Left ventricle myocardium inferior (tissue), 1 donor: ENCODE measurements around the gene R3HDM2. TPM values are rescaled to one million over a fixed set of nuclear protein-coding genes. Genes with fewer than 3 reads are reported as not detected.

Experiments used
- DNase-seq: peaks from one replicate; pipeline ENCODE4 v3.0.0-alpha.2; 2020
- H3K27ac ChIP-seq: fragments of 200-600 bp; replicated peaks from 2 replicates; pipeline ENCODE4 v1.8.0; 2021
- H3K27me3 ChIP-seq: fragments of 200-600 bp; 2 replicates; pipeline ENCODE4 v1.8.0; 2021; ENCODE audit warnings: low read depth
- H3K36me3 ChIP-seq: fragments of 200-600 bp; 2 replicates; pipeline ENCODE4 v1.8.0; 2021
- H3K4me1 ChIP-seq: fragments of 200-600 bp; 2 replicates; pipeline ENCODE4 v1.8.0; 2021
- H3K4me3 ChIP-seq: fragments of 200-600 bp; 2 replicates; pipeline ENCODE4 v1.8.0; 2021; ENCODE audit warnings: mild to moderate bottlenecking, moderate library complexity
- H3K9me3 ChIP-seq: fragments of 200-600 bp; replicated peaks from 2 replicates; pipeline ENCODE4 v1.8.0; 2021
- CTCF ChIP-seq: fragments of 200-600 bp; IDR thresholded peaks from 2 replicates; pipeline ENCODE4 v1.8.0; 2021; ENCODE audit warnings: antibody characterized with exemption, mild to moderate bottlenecking, borderline replicate concordance
- intact Hi-C: fragments of 100-400 bp; cut with micrococcal nuclease; formaldehyde crosslinking; loops from one replicate; pipeline ENCODE4 v1.11.0; 2022
- total RNA-seq: library from RNA; stranded (reverse); fragmentation: NEBNext Ultra II Directional; extraction: Animal tissue kit (Norgen Biotek cat#: 25700); gene quantifications from one replicate; pipeline ENCODE4 v1.2.1, GENCODE V29; 2021
- donor health status: DM: no; HTN: yes; CAD: no; lungs with severe emphysema.

R3HDM2 gene
- total RNA-seq, 1 donor from 2014 or later, result 63.1 TPM

GRCh38 chr12:57250956-57251355 lies 179.9 kb downstream of the R3HDM2 start, which contains the start of gene STAC3:
TSS of gene STAC3 (minus strand) at chr12:57251187. CDS start at chr12:57249636, 1,551 bp downstream.
- no peak within 1 kb of the TSS for H3K4me3 ChIP-seq
- peaks cover 13% of the 10 kb centered on the region for H3K36me3 ChIP-seq
- H3K27me3 ChIP-seq, result no peaks in the 10 kb centered on the region
- DNase-seq, result no peak
- no peak for TF ChIP-seq CTCF
- H3K9me3 ChIP-seq, result no peaks in the 10 kb centered on the region
- H3K27ac ChIP-seq, result no peak within 1 kb of the TSS
- intact Hi-C loops, result no loop called here
- H3K4me1 ChIP-seq, result no peaks in the 10 kb centered on the region

GRCh38 chr12:57250541-57250940 lies 180.3 kb downstream of the R3HDM2 start:
- no peaks in the 10 kb centered on the region for H3K9me3 ChIP-seq
- no peak for TF ChIP-seq CTCF
- DNase-seq, result no peak
- H3K4me3 ChIP-seq, result no peak overlapping the region
- H3K4me1 ChIP-seq, result no peaks in the 10 kb centered on the region
- intact Hi-C loops, result no loop called here
- H3K27me3 ChIP-seq, result peaks cover 2% of the 10 kb centered on the region
- H3K27ac ChIP-seq, result no peak overlapping the region
- H3K36me3 ChIP-seq, result peaks cover 10% of the 10 kb centered on the region

GRCh38 chr12:57248934-57249742 lies 181.7 kb downstream of the R3HDM2 start:
- Histone ChIP-seq H3K4me3 (no peak overlapping the region), H3K36me3 (no peaks in the 10 kb centered on the region), H3K4me1 (no peaks in the 10 kb centered on the region), H3K27ac (no peak overlapping the region), H3K27me3 (peaks cover 9% of the 10 kb centered on the region), H3K9me3 (no peaks in the 10 kb centered on the region)
- no peak for TF ChIP-seq CTCF
- intact Hi-C loops, result no loop called here
- peak; percentile 29 for DNase-seq

- Histone ChIP-seq H3K9me3 (no peaks in the 10 kb centered on the region), H3K4me1 (peaks cover 20% of the 10 kb centered on the region), H3K27ac (no peak overlapping the region), H3K36me3 (no peaks in the 10 kb centered on the region), H3K27me3 (peaks cover 30% of the 10 kb centered on the region), H3K4me3 (no peak overlapping the region)
- DNase-seq, result no peak
- TF ChIP-seq CTCF, result no peak
- intact Hi-C loops, result no loop called here
Measured at GRCh38 chr12:57247041-57247440, 183.8 kb downstream of the R3HDM2 start.

GRCh38 chr12:57244312-57244696 lies 186.5 kb downstream of the R3HDM2 start:
- Histone ChIP-seq H3K27me3 (peaks cover 58% of the 10 kb centered on the region), H3K36me3 (no peaks in the 10 kb centered on the region), H3K4me3 (no peak overlapping the region), H3K4me1 (peaks cover 47% of the 10 kb centered on the region), H3K27ac (no peak overlapping the region), H3K9me3 (no peaks in the 10 kb centered on the region)
- intact Hi-C loops, result no loop called here
- TF ChIP-seq CTCF, result no peak
- DNase-seq, result no peak
